PC-3 (cell line): ENCODE results near the gene PLCL1.

Experiments
- CTCF ChIP-seq: fragments of 300-600 bp; sonication (generic); conservative IDR thresholded peaks from 2 replicates; pipeline ENCODE4 v1.5.1; 2017; ENCODE audit warnings: antibody characterized with exemption, low read depth, mild to moderate bottlenecking, low read length
- EZH2phosphoT487 ChIP-seq: fragments of 300-600 bp; sonication (generic); IDR thresholded peaks from 2 replicates; pipeline ENCODE4 v1.6.1; 2018; ENCODE audit warnings: mild to moderate bottlenecking, antibody characterized with exemption, low read length, borderline replicate concordance

- TF ChIP-seq CTCF (no peak), EZH2phosphoT487 (no peak)
Measured at GRCh38 chr2:197810016-197810415, 5.6 kb downstream of the PLCL1 start.
